Tongue (tissue), 2 donors: Measurements from ENCODE around the gene CCDC116. TPM values are rescaled to one million over a fixed set of nuclear protein-coding genes. Genes with fewer than 3 reads are reported as not detected.
"Not testable (repeated sequence)": the region's sequence is repeated elsewhere in the genome, so short reads cannot be mapped to it uniquely, and the experiment has no call there.

Experiments used
- DNase-seq: peaks from one replicate; pipeline ENCODE4 v3.0.0-alpha.2; 2015
- total RNA-seq: library from RNA; depleted of rRNA; stranded (reverse); fragments of >200 nt; gene quantifications from one replicate; pipeline ENCODE4 v1.2.3, GENCODE V29; 2014

Gene CCDC116
- total RNA-seq: not detected

- DNase-seq: no peak
These were observed at the start of gene CCDC116 for GRCh38 chr22:21632237-21632895. Gene CCDC116, plus strand, starts transcription at chr22:21632760. Its CDS starts 422 bp downstream, at chr22:21633182.

- DNase-seq: no peak
These were observed 49.5 kb upstream of the CCDC116 start for GRCh38 chr22:21582801-21583740.

GRCh38 chr22:21585389-21585788 is 47.2 kb upstream of the CCDC116 start:
- no peak for DNase-seq

- DNase-seq: peak; percentile 50
These were observed 44.6 kb upstream of the CCDC116 start for GRCh38 chr22:21587803-21588611.

- DNase-seq: no peak
These were observed 43.2 kb upstream of the CCDC116 start for GRCh38 chr22:21589396-21589795.

- DNase-seq: no peak
These were observed 41.5 kb upstream of the CCDC116 start for GRCh38 chr22:21590809-21591641.

GRCh38 chr22:21591695-21592094 is 40.9 kb upstream of the CCDC116 start:
- DNase-seq: no peak

- no peak for DNase-seq
These were observed 40.1 kb upstream of the CCDC116 start for GRCh38 chr22:21592422-21592821.

- DNase-seq: no peak
These were observed 38.9 kb upstream of the CCDC116 start for GRCh38 chr22:21593406-21594232.

- DNase-seq: no peak
These were observed 37.6 kb upstream of the CCDC116 start for GRCh38 chr22:21594865-21595452.

- DNase-seq: not testable (repeated sequence)
These were observed 36.0 kb upstream of the CCDC116 start for GRCh38 chr22:21596356-21597135.

GRCh38 chr22:21598302-21598701 is 34.3 kb upstream of the CCDC116 start:
- no peak for DNase-seq

- no peak for DNase-seq
These were observed 33.3 kb upstream of the CCDC116 start for GRCh38 chr22:21599053-21599893.

GRCh38 chr22:21602579-21602978 is 30.0 kb upstream of the CCDC116 start:
- DNase-seq: no peak

GRCh38 chr22:21603973-21604372 is 28.6 kb upstream of the CCDC116 start:
- DNase-seq: no peak

GRCh38 chr22:21605887-21606564 is 26.5 kb upstream of the CCDC116 start:
- DNase-seq: no peak

GRCh38 chr22:21606775-21607174 is 25.8 kb upstream of the CCDC116 start:
- DNase-seq: no peak
